IMR-90 (cell line): Measurements from ENCODE around the gene KTN1. TPM values are rescaled to one million over a fixed set of nuclear protein-coding genes. Genes with fewer than 3 reads are reported as not detected.

Source experiments
- ATAC-seq: fragments of 200-7000 bp; cut with Tn5 transposase; 2 replicates; pipeline ENCODE4 v1.9.1; 2020; ENCODE audit warnings: low read depth, mild to moderate bottlenecking, moderate library complexity
- BruUV-seq: library from RNA; stranded (reverse); fragments of 400-500 nt; replicated peaks from 2 replicates; lab custom pipeline; 2021; lab: Mats Ljungman, UMichigan
- CTCF ChIA-PET: fragments of 300-600 bp; formaldehyde crosslinking; extraction: SDS; loops from one replicate; lab custom pipeline; 2021; ENCODE audit warnings: antibody characterized with exemption; lab: Yijun Ruan, JAX
- POLR2A ChIA-PET: fragments of 300-600 bp; sonication (Branson Sonifier 250); formaldehyde crosslinking; loops from one replicate; lab custom pipeline; 2022; ENCODE audit warnings: antibody characterized with exemption; ENCODE audit not compliant: unreplicated experiment; lab: Charles Lee
- DNase-seq: peaks from one replicate; pipeline ENCODE4 v3.0.0; 2013
- H2AFZ ChIP-seq: replicated peaks from 2 replicates; pipeline ENCODE3; 2013; ENCODE audit warnings: low read length, mild to moderate bottlenecking; ENCODE audit not compliant: poor library complexity
- H2AK5ac ChIP-seq: 2 replicates; pipeline ENCODE4 v1.6.1; 2013; ENCODE audit warnings: low read depth, low read length, inconsistent platforms
- H2AK9ac ChIP-seq: replicated peaks from 2 replicates; pipeline ENCODE3; 2013; ENCODE audit warnings: mild to moderate bottlenecking, low read depth, low read length, moderate library complexity; ENCODE audit not compliant: poor library complexity
- H2BK120ac ChIP-seq: 2 replicates; pipeline ENCODE4 v1.6.1; 2013; ENCODE audit warnings: low read depth, low read length, inconsistent platforms
- H2BK15ac ChIP-seq: 3 replicates; pipeline ENCODE4 v1.6.1; 2013; ENCODE audit warnings: low read depth, low read length, inconsistent platforms
- H2BK20ac ChIP-seq: 2 replicates; pipeline ENCODE4 v1.6.1; 2013; ENCODE audit warnings: low read depth, mild to moderate bottlenecking, inconsistent platforms, low read length, moderate library complexity
- H2BK5ac ChIP-seq: 2 replicates; pipeline ENCODE4 v1.6.1; 2013; ENCODE audit warnings: mild to moderate bottlenecking, low read depth, low read length, inconsistent platforms; ENCODE audit not compliant: poor library complexity, severe bottlenecking
- H3K14ac ChIP-seq: replicated peaks from 2 replicates; pipeline ENCODE4 v1.6.1; 2013; ENCODE audit warnings: low read depth, low read length, inconsistent platforms
- H3K18ac ChIP-seq: 2 replicates; pipeline ENCODE4 v1.6.1; 2013; ENCODE audit warnings: low read depth, low read length, control low read depth
- H3K23ac ChIP-seq: 2 replicates; pipeline ENCODE4 v1.6.1; 2013; ENCODE audit warnings: low read depth, low read length, inconsistent platforms
- H3K27ac ChIP-seq: 2 replicates; pipeline ENCODE4 v1.5.1; 2013; ENCODE audit warnings: mild to moderate bottlenecking, control low read depth, low read length; ENCODE audit not compliant: insufficient read depth
- H3K27me3 ChIP-seq: 2 replicates; pipeline ENCODE4 v1.6.1; 2013; ENCODE audit warnings: low read length; ENCODE audit not compliant: control insufficient read depth, insufficient read depth
- H3K36me3 ChIP-seq: 2 replicates; pipeline ENCODE4 v1.6.1; 2013; ENCODE audit warnings: low read length, mixed read lengths; ENCODE audit not compliant: control insufficient read depth, insufficient read depth
- H3K4ac ChIP-seq: 2 replicates; pipeline ENCODE4 v1.6.1; 2013; ENCODE audit warnings: low read depth, low read length, inconsistent platforms
- H3K4me1 ChIP-seq: 2 replicates; pipeline ENCODE4 v1.6.1; 2013; ENCODE audit warnings: low read length, mixed read lengths; ENCODE audit not compliant: control insufficient read depth, insufficient read depth
- H3K4me2 ChIP-seq: 2 replicates; pipeline ENCODE4 v1.6.1; 2013; ENCODE audit warnings: low read depth, mild to moderate bottlenecking, control low read depth, low read length, moderate library complexity
- H3K4me3 ChIP-seq: 2 replicates; pipeline ENCODE4 v1.5.1; 2013; ENCODE audit warnings: low read depth, mild to moderate bottlenecking, control low read depth, low read length, moderate library complexity; ENCODE audit not compliant: insufficient read depth
- H3K56ac ChIP-seq: 2 replicates; pipeline ENCODE4 v1.6.1; 2013; ENCODE audit warnings: low read length, inconsistent platforms; ENCODE audit not compliant: insufficient read depth; ENCODE audit errors: extremely low read depth
- H3K79me1 ChIP-seq, 2 experiments: 2 replicates each; pipeline ENCODE4 v1.6.1; 2013; ENCODE audit warnings: low read length in 2 of 2, inconsistent platforms in 1 of 2, low read depth in 1 of 2
- H3K9ac ChIP-seq: 2 replicates; pipeline ENCODE4 v1.6.1; 2013; ENCODE audit warnings: low read depth, low read length, control low read depth
- H3K9me1 ChIP-seq: 2 replicates; pipeline ENCODE4 v1.6.1; 2013; ENCODE audit warnings: low read length, inconsistent platforms; ENCODE audit not compliant: insufficient read depth
- H3K9me3 ChIP-seq: 2 replicates; pipeline ENCODE4 v1.6.1; 2013; ENCODE audit warnings: low read length; ENCODE audit not compliant: control insufficient read depth, insufficient read depth
- H4K20me1 ChIP-seq: 2 replicates; pipeline ENCODE4 v1.6.1; 2013; ENCODE audit warnings: low read length, inconsistent platforms; ENCODE audit not compliant: insufficient read depth
- H4K5ac ChIP-seq: 2 replicates; pipeline ENCODE4 v1.6.1; 2013; ENCODE audit warnings: mild to moderate bottlenecking, low read depth, low read length, control low read depth
- H4K8ac ChIP-seq, 2 experiments: 2 replicates each; pipeline ENCODE4 v1.6.1; 2013; ENCODE audit warnings: low read depth in 2 of 2, low read length in 2 of 2, control low read depth in 1 of 2, inconsistent platforms in 1 of 2
- H4K91ac ChIP-seq: 2 replicates; pipeline ENCODE4 v1.6.1; 2013; ENCODE audit warnings: low read depth, low read length, inconsistent platforms; ENCODE audit not compliant: insufficient read depth
- BHLHE40 ChIP-seq: fragments of 150-350 bp; IDR thresholded peaks from 2 replicates; pipeline ENCODE4 v1.6.1; 2016; ENCODE audit warnings: mild to moderate bottlenecking, low read depth, low read length
- CEBPB ChIP-seq: IDR thresholded peaks from 2 replicates; pipeline ENCODE4 v1.6.1; 2012; ENCODE audit warnings: low read depth, low read length, improper control_type of control experiment
- CHD1 ChIP-seq: IDR thresholded peaks from 2 replicates; pipeline ENCODE4 v1.6.1; 2012; ENCODE audit warnings: low read depth, low read length, improper control_type of control experiment
- CTCF ChIP-seq: conservative IDR thresholded peaks from 2 replicates; pipeline ENCODE4 v1.5.1; 2012; ENCODE audit warnings: mild to moderate bottlenecking, low read depth, low read length, improper control_type of control experiment
- ELK1 ChIP-seq: fragments of 150-350 bp; IDR thresholded peaks from 2 replicates; pipeline ENCODE4 v1.6.1; 2016; ENCODE audit warnings: low read depth, mild to moderate bottlenecking, low read length, moderate library complexity, borderline replicate concordance
- FOS ChIP-seq: fragments of 150-350 bp; IDR thresholded peaks from 2 replicates; pipeline ENCODE4 v1.6.1; 2016; ENCODE audit warnings: low read depth, low read length
- MAFK ChIP-seq: IDR thresholded peaks from 2 replicates; pipeline ENCODE4 v1.6.1; 2012; ENCODE audit warnings: low read depth, low read length, improper control_type of control experiment
- MAZ ChIP-seq: IDR thresholded peaks from 2 replicates; pipeline ENCODE4 v1.6.1; 2012; ENCODE audit warnings: low read depth, mild to moderate bottlenecking, low read length, improper control_type of control experiment, moderate library complexity, borderline replicate concordance
- NFE2L2 ChIP-seq: fragments of 150-350 bp; IDR thresholded peaks from 2 replicates; pipeline ENCODE4 v1.6.1; 2016; ENCODE audit warnings: low read depth, mild to moderate bottlenecking, low read length
- POLR2A ChIP-seq: IDR thresholded peaks from 2 replicates; pipeline ENCODE4 v1.6.1; 2012; ENCODE audit warnings: mild to moderate bottlenecking, low read depth, low read length
- RAD21 ChIP-seq: IDR thresholded peaks from 2 replicates; pipeline ENCODE4 v1.6.1; 2012; ENCODE audit warnings: low read length, improper control_type of control experiment
- RCOR1 ChIP-seq: IDR thresholded peaks from 2 replicates; pipeline ENCODE4 v1.6.1; 2012; ENCODE audit warnings: mild to moderate bottlenecking, low read length, improper control_type of control experiment; ENCODE audit not compliant: insufficient replicate concordance
- RFX5 ChIP-seq: IDR thresholded peaks from 2 replicates; pipeline ENCODE4 v1.8.0; 2012; ENCODE audit warnings: low read depth, mild to moderate bottlenecking, low read length, moderate library complexity
- SMC3 ChIP-seq: fragments of 150-350 bp; IDR thresholded peaks from 2 replicates; pipeline ENCODE4 v1.6.1; 2016; ENCODE audit warnings: low read depth, mild to moderate bottlenecking, antibody characterized with exemption, low read length, moderate library complexity
- USF2 ChIP-seq: fragments of 150-350 bp; IDR thresholded peaks from 2 replicates; pipeline ENCODE4 v1.6.1; 2017; ENCODE audit warnings: mild to moderate bottlenecking, antibody characterized with exemption, low read length, low read depth
- WGBS, 2 experiments: methylation state at CpG; one replicate each; pipeline versions ENCODE4 v1.1.5 to v1.1.7; 2013; ENCODE audit warnings: missing lambda C conversion rate in 2 of 2; ENCODE audit not compliant: insufficient read length in 1 of 2; ENCODE audit errors: extremely low coverage in 2 of 2; 5-methylcytosine and 5-hydroxymethylcytosine counted together
- dilution Hi-C: fragments of 300-500 bp; cut with HindIII; formaldehyde crosslinking; loops from one replicate; pipeline ENCODE4 v1.14.3; 2018; ENCODE audit warnings: low sequenced_read_pairs; ENCODE audit not compliant: unreplicated experiment
- in situ Hi-C: fragments of 300-500 bp; cut with MboI; formaldehyde crosslinking; loops from 3 replicates; pipeline ENCODE4 v1.14.3; 2019; ENCODE audit warnings: low sequenced_read_pairs, inconsistent platforms, mixed read lengths
- intact Hi-C: fragments of 100-400 bp; cut with micrococcal nuclease; formaldehyde crosslinking; loops from 2 replicates; pipeline ENCODE4 v1.10.0; 2022
- polyA plus RNA-seq, 3 experiments: library from polyadenylated mRNA; depleted of rRNA; stranded (reverse); fragments of >200 nt; gene quantifications; 2 replicates each; pipeline ENCODE4 v1.2.3, GENCODE V29; 2012; ENCODE audit warnings: low replicate concordance in 1 of 3
- total RNA-seq: library from RNA; depleted of rRNA; stranded (reverse); fragments of >200 nt; gene quantifications from 2 replicates; pipeline ENCODE4 v1.2.3, GENCODE V29; 2012

The KTN1 gene
- total and polyA plus RNA-seq, 2 of the 4 experiments (the other 2 are of a cell fraction), result 42.1 to 57.2 TPM

GRCh38 chr14:55530464-55530863 lies 49.5 kb upstream of the KTN1 start:
- no peak overlapping the region for H3K23ac ChIP-seq
- H2AK5ac ChIP-seq, result no peak overlapping the region
- no TSS peak for BruUV-seq
- H3K9me1 ChIP-seq, result no peaks in the 10 kb centered on the region
- no peak overlapping the region for H3K4me3 ChIP-seq
- peaks cover 6% of the 10 kb centered on the region; the same call in 1 of the 2 replicates for H3K27me3 ChIP-seq
- ChIA-PET POLR2A (no interaction called here), CTCF (no interaction called here)
- H3K56ac ChIP-seq, result no peak overlapping the region
- peaks cover 3% of the 10 kb centered on the region; the same call in 1 of the 2 replicates for H3K4me1 ChIP-seq
- in situ Hi-C loops (no loop called here), intact Hi-C loops (no loop called here), dilution Hi-C loops (no loop called here)
- H2BK15ac ChIP-seq, result no peak overlapping the region
- H2AK9ac ChIP-seq, result no peak overlapping the region
- no peaks in the 10 kb centered on the region for H3K36me3 ChIP-seq
- no peak overlapping the region for H3K27ac ChIP-seq
- no peaks in the 10 kb centered on the region for H3K79me1 ChIP-seq
- no peak overlapping the region for H2AFZ ChIP-seq
- WGBS, 2 experiments, result 75% methylated on average over 1 of the region's 3 CpGs; no CpG with 5 or more reads in 1 of the 2 experiments
- no peak overlapping the region for H3K9ac ChIP-seq
- H4K20me1 ChIP-seq, result no peaks in the 10 kb centered on the region
- H4K5ac ChIP-seq, result no peak overlapping the region
- TF ChIP-seq CEBPB (no peak), RAD21 (no peak), RCOR1 (no peak), MAFK (no peak), BHLHE40 (no peak), RFX5 (no peak), NFE2L2 (no peak), USF2 (no peak), FOS (no peak), ELK1 (no peak), POLR2A (no peak), SMC3 (no peak), CTCF (no peak), MAZ (no peak), CHD1 (no peak)
- H2BK5ac ChIP-seq, result no peak overlapping the region
- H3K14ac ChIP-seq, result no peak overlapping the region
- ATAC-seq (no peak), DNase-seq (no peak)
- no peak overlapping the region for H4K8ac ChIP-seq
- no peak overlapping the region for H2BK20ac ChIP-seq
- no peak overlapping the region for H3K18ac ChIP-seq
- no peak overlapping the region for H3K4ac ChIP-seq
- no peak overlapping the region for H4K91ac ChIP-seq
- H3K4me2 ChIP-seq, result no peak overlapping the region
- no peak overlapping the region for H2BK120ac ChIP-seq
- H3K9me3 ChIP-seq, result no peaks in the 10 kb centered on the region
